Stimulated activated CD8-positive, alpha-beta memory T cell treated with anti-CD3 and anti-CD28 coated beads, Interleukin-7, amount 100 ng/mL, for 48 hours (primary cell): ENCODE results near the gene FNDC10.

ENCODE experiments used
- DNase-seq, 2 donors: peaks; one replicate each; pipeline ENCODE4 v3.0.0-alpha.2; 2020; ENCODE audit warnings: low read depth in 1 of 2; ENCODE audit errors: extremely low read depth in 1 of 2

The FNDC10 gene

GRCh38 chr1:1550087-1550486 is 49.8 kb downstream of the FNDC10 start:
- DNase-seq = no peak

DNA sequence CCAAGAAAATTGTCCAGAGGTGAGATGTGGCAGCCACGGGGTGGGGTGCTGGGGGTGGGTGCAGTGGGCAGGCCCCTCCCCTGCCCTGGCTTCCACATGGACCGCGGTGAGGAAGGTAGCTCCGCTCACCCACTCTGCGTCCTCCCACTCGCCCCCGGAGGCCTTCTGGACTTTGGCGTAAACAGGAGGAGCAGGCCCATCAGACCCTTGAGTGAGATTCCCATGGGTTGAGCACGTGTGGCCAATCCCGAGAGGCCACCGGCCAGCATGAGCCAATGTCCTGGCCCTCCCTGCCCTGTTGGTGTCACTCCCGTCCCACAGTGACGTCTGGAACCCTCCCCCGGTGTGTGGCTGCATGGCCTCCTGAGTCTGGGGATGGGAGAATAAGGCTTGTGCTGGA is 51.3 kb downstream of the FNDC10 start:
- DNase-seq = no peak
